ENCODE measurements around the gene APOH.

APOH gene

DNA sequence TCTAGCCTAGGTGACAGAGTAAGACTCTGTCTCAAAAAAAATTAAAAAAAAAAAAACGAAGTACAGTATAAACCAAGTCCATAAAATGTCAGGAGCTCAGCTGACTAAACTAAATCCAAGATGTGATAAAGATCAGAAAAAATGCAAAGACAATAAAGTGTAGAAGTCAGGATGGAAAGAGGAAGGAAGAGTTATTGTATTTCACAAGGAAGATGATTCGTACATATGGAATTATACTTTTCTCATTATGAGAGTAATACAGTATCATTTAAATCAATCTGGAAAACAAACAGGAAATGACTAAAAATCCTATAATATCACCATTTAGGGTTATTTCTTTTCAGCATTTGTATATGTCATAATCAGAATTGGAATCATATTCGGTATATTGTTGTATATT lies 11.4 kb upstream of the APOH start:
- no peak overlapping the region for H3K27ac ChIP-seq (replicated peaks; ENCODE audit: low read length)

DNA sequence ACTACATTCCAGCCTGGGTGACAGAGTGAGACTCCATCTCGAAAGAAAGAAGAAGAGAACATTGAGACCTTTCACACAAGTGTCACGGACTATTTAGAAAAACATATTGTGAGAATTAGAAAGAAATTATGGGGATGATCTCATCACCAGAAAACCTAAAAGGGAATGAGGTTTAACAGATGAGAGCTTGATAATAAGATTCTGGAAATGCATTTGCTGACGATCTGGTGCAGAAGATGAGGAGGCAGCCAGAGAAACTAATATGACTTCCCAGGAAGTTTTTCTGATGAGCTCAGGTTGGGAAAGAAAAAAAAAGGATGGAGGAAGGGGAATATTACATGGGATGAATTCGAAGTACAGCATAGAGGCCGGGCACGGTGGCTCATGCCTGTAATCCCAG lies 10.8 kb upstream of the APOH start:
- Histone ChIP-seq H3K18ac (ENCODE audit: low read length) (no peak overlapping the region), H2BK15ac (ENCODE audit: low read length) (no peak overlapping the region), H3K4me1 (ENCODE audit: control insufficient read depth in 2 of 2, insufficient read depth in 1 of 2, low read depth in 1 of 2, low read length in 2 of 2) (no peaks in the 10 kb centered on the region), H3K4me2 (ENCODE audit: insufficient read depth, low read length, poor library complexity, severe bottlenecking) (no peak overlapping the region), H3K4ac (ENCODE audit: low read length) (no peak overlapping the region), H3K23ac (ENCODE audit: low read depth, low read length, poor library complexity) (no peak overlapping the region), H4K8ac (ENCODE audit: low read depth, low read length) (no peak overlapping the region), H3K14ac (ENCODE audit: low read length) (no peak overlapping the region), H2AK5ac (ENCODE audit: low read depth, low read length) (no peak overlapping the region), H3K27ac (replicated peaks; ENCODE audit: low read length) (no peak overlapping the region), H3K36me3 (replicated peaks in 1 of 2; ENCODE audit: control insufficient read depth in 2 of 2, insufficient read depth in 2 of 2, low read length in 2 of 2) (no peaks in the 10 kb centered on the region), H3K27me3 (ENCODE audit: control insufficient read depth in 3 of 3, insufficient read depth in 3 of 3, low read depth in 1 of 3, low read length in 3 of 3) (peaks cover 0 to 8% (median 0%) of the 10 kb centered on the region in 3 experiments), H2BK120ac (ENCODE audit: low read depth, low read length) (no peak overlapping the region), H3K9me3 (replicated peaks in 1 of 2; ENCODE audit: control insufficient read depth in 2 of 2, insufficient read depth in 1 of 2, low read depth in 1 of 2, low read length in 2 of 2) (no peaks in the 10 kb centered on the region), H3K79me1 (ENCODE audit: low read depth, low read length) (no peaks in the 10 kb centered on the region), H2BK12ac (ENCODE audit: low read length) (no peak overlapping the region), H2BK5ac (ENCODE audit: low read length) (no peak overlapping the region), H2AFZ (ENCODE audit: low read length) (no peak overlapping the region), H3K4me3 (ENCODE audit: low read length in 2 of 2) (no peak overlapping the region), H4K91ac (ENCODE audit: low read depth, low read length, poor library complexity) (no peak overlapping the region), H3K9ac (ENCODE audit: low read depth, low read length, poor library complexity) (no peak overlapping the region)
- no CpG with 5 or more reads among the region's 6 CpGs for WGBS, 2 donors (ENCODE audit: extremely low coverage in 2 of 2, insufficient read length in 2 of 2, insufficient replicate concordance in 1 of 2)
- no peak for DNase-seq (ENCODE audit: low spot score)

More for the DNA sequence above, 11.4 kb upstream of the APOH start:
- no peaks in the 10 kb centered on the region for H3K9me3 ChIP-seq (replicated peaks in 1 of 2; ENCODE audit: control insufficient read depth in 2 of 2, insufficient read depth in 1 of 2, low read depth in 1 of 2, low read length in 2 of 2)
- H2BK12ac ChIP-seq (ENCODE audit: low read length): no peak overlapping the region
- H2BK5ac ChIP-seq (ENCODE audit: low read length): no peak overlapping the region
- H4K91ac ChIP-seq (ENCODE audit: low read depth, low read length, poor library complexity): no peak overlapping the region
- H3K14ac ChIP-seq (ENCODE audit: low read length): no peak overlapping the region
- H4K8ac ChIP-seq (ENCODE audit: low read depth, low read length): no peak overlapping the region
- H3K23ac ChIP-seq (ENCODE audit: low read depth, low read length, poor library complexity): no peak overlapping the region
- H2BK15ac ChIP-seq (ENCODE audit: low read length): no peak overlapping the region
- H3K18ac ChIP-seq (ENCODE audit: low read length): no peak overlapping the region
- H2AK5ac ChIP-seq (ENCODE audit: low read depth, low read length): no peak overlapping the region
- no peak overlapping the region for H3K4me3 ChIP-seq (ENCODE audit: low read length in 2 of 2)
- WGBS, 2 donors (ENCODE audit: extremely low coverage in 2 of 2, insufficient read length in 2 of 2, insufficient replicate concordance in 1 of 2): no CpG with 5 or more reads among the region's 3 CpGs
- DNase-seq (ENCODE audit: low spot score): no peak
- H2AFZ ChIP-seq (ENCODE audit: low read length): no peak overlapping the region
- no peaks in the 10 kb centered on the region for H3K36me3 ChIP-seq (replicated peaks in 1 of 2; ENCODE audit: control insufficient read depth in 2 of 2, insufficient read depth in 2 of 2, low read length in 2 of 2)
- H3K4me1 ChIP-seq (ENCODE audit: control insufficient read depth in 2 of 2, insufficient read depth in 1 of 2, low read depth in 1 of 2, low read length in 2 of 2): no peaks in the 10 kb centered on the region
- H3K4ac ChIP-seq (ENCODE audit: low read length): no peak overlapping the region
- H3K4me2 ChIP-seq (ENCODE audit: insufficient read depth, low read length, poor library complexity, severe bottlenecking): no peak overlapping the region
- H3K79me1 ChIP-seq (ENCODE audit: low read depth, low read length): no peaks in the 10 kb centered on the region
- H3K27me3 ChIP-seq (ENCODE audit: control insufficient read depth in 3 of 3, insufficient read depth in 3 of 3, low read depth in 1 of 3, low read length in 3 of 3): peaks cover 0 to 8% (median 0%) of the 10 kb centered on the region in 3 experiments
- H2BK120ac ChIP-seq (ENCODE audit: low read depth, low read length): no peak overlapping the region
- no peak overlapping the region for H3K9ac ChIP-seq (ENCODE audit: low read depth, low read length, poor library complexity)

DNA sequence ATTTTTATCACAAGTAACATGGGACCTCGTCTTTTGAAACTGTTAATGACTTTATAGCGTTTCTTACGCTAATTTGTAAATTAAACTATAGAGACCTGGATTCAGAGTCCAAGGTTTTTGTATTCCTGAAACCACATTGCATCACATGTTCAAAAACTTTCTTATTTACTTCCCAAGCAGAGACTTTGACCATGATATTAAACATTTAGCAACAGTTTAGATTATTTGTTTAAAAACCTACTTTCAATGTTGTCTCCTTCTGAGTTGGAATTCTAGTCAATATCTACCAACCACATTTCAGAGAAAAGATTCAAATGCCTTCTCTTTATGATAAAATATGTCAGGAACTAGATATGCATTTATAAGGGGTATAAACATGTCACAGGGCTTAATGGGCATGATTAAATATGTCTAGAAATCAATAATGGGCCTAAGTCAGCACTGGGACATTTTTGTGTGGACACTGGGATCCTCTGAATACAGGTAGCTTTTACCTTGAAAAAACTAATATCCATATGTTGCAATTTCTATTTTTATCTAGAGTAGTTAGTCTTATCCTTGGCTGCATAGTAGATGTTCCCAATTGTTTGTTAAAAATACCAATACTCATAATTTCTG lies 6.3 kb upstream of the APOH start:
- no peak overlapping the region for H3K4me2 ChIP-seq (ENCODE audit: insufficient read depth, low read length, poor library complexity, severe bottlenecking)
- no peak overlapping the region for H2BK5ac ChIP-seq (ENCODE audit: low read length)
- H3K4ac ChIP-seq (ENCODE audit: low read length): no peak overlapping the region
- H3K23ac ChIP-seq (ENCODE audit: low read depth, low read length, poor library complexity): no peak overlapping the region
- H3K14ac ChIP-seq (ENCODE audit: low read length): no peak overlapping the region
- H3K27ac ChIP-seq (replicated peaks; ENCODE audit: low read length): no peak overlapping the region
- H2AK5ac ChIP-seq (ENCODE audit: low read depth, low read length): no peak overlapping the region
- no peak for DNase-seq (ENCODE audit: low spot score)
- H3K9me3 ChIP-seq (replicated peaks in 1 of 2; ENCODE audit: control insufficient read depth in 2 of 2, insufficient read depth in 1 of 2, low read depth in 1 of 2, low read length in 2 of 2): no peaks in the 10 kb centered on the region
- no peaks in the 10 kb centered on the region for H3K36me3 ChIP-seq (replicated peaks in 1 of 2; ENCODE audit: control insufficient read depth in 2 of 2, insufficient read depth in 2 of 2, low read length in 2 of 2)
- no peak overlapping the region for H3K4me3 ChIP-seq (ENCODE audit: low read length in 2 of 2)
- H4K91ac ChIP-seq (ENCODE audit: low read depth, low read length, poor library complexity): no peak overlapping the region
- no CpG with 5 or more reads among the region's 3 CpGs for WGBS, 2 donors (ENCODE audit: extremely low coverage in 2 of 2, insufficient read length in 2 of 2, insufficient replicate concordance in 1 of 2)
- H3K18ac ChIP-seq (ENCODE audit: low read length): no peak overlapping the region
- H2BK120ac ChIP-seq (ENCODE audit: low read depth, low read length): no peak overlapping the region
- H3K27me3 ChIP-seq (ENCODE audit: control insufficient read depth in 3 of 3, insufficient read depth in 3 of 3, low read depth in 1 of 3, low read length in 3 of 3): peaks cover 0 to 11% (median 0%) of the 10 kb centered on the region in 3 experiments
- no peaks in the 10 kb centered on the region for H3K79me1 ChIP-seq (ENCODE audit: low read depth, low read length)
- H2BK12ac ChIP-seq (ENCODE audit: low read length): no peak overlapping the region
- no peak overlapping the region for H3K9ac ChIP-seq (ENCODE audit: low read depth, low read length, poor library complexity)
- no peaks in the 10 kb centered on the region for H3K4me1 ChIP-seq (ENCODE audit: control insufficient read depth in 2 of 2, insufficient read depth in 1 of 2, low read depth in 1 of 2, low read length in 2 of 2)
- no peak overlapping the region for H2AFZ ChIP-seq (ENCODE audit: low read length)
- H4K8ac ChIP-seq (ENCODE audit: low read depth, low read length): no peak overlapping the region
- H2BK15ac ChIP-seq (ENCODE audit: low read length): no peak overlapping the region

DNA sequence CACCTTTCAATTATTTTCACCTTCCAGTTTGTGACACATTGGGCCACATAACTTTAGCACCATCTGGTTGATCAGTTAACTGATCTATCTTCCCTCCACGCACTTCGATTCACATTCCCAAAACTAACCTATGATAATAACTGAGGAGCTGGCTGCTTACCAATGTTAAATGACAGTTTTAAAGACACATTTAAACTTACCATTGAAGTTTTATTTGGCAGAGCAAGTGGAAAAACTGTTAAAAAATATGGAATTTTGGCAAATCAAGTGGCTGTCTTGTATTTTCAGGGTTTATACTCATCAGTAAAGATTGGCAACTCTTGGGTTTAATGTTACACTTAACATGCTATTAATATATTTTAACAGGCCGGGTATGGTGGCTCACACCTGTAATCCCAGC lies 5.4 kb upstream of the APOH start:
- H2BK5ac ChIP-seq (ENCODE audit: low read length): no peak overlapping the region
- H2AK5ac ChIP-seq (ENCODE audit: low read depth, low read length): no peak overlapping the region
- DNase-seq (ENCODE audit: low spot score): no peak
- no peak overlapping the region for H2BK12ac ChIP-seq (ENCODE audit: low read length)
- no peak overlapping the region for H2BK120ac ChIP-seq (ENCODE audit: low read depth, low read length)
- no peak overlapping the region for H3K23ac ChIP-seq (ENCODE audit: low read depth, low read length, poor library complexity)
- H3K4me3 ChIP-seq (ENCODE audit: low read length in 2 of 2): no peak overlapping the region
- no peak overlapping the region for H4K91ac ChIP-seq (ENCODE audit: low read depth, low read length, poor library complexity)
- H3K18ac ChIP-seq (ENCODE audit: low read length): no peak overlapping the region
- H2AFZ ChIP-seq (ENCODE audit: low read length): no peak overlapping the region
- H2BK15ac ChIP-seq (ENCODE audit: low read length): no peak overlapping the region
- H3K9ac ChIP-seq (ENCODE audit: low read depth, low read length, poor library complexity): no peak overlapping the region
- no peak overlapping the region for H3K4ac ChIP-seq (ENCODE audit: low read length)
- no peak overlapping the region for H3K14ac ChIP-seq (ENCODE audit: low read length)
- no peaks in the 10 kb centered on the region for H3K79me1 ChIP-seq (ENCODE audit: low read depth, low read length)
- no peaks in the 10 kb centered on the region for H3K36me3 ChIP-seq (replicated peaks in 1 of 2; ENCODE audit: control insufficient read depth in 2 of 2, insufficient read depth in 2 of 2, low read length in 2 of 2)
- H3K27me3 ChIP-seq (ENCODE audit: control insufficient read depth in 3 of 3, insufficient read depth in 3 of 3, low read depth in 1 of 3, low read length in 3 of 3): peaks cover 0 to 13% (median 0%) of the 10 kb centered on the region in 3 experiments
- H4K8ac ChIP-seq (ENCODE audit: low read depth, low read length): no peak overlapping the region
- no peaks in the 10 kb centered on the region for H3K4me1 ChIP-seq (ENCODE audit: control insufficient read depth in 2 of 2, insufficient read depth in 1 of 2, low read depth in 1 of 2, low read length in 2 of 2)
- no peaks in the 10 kb centered on the region for H3K9me3 ChIP-seq (replicated peaks in 1 of 2; ENCODE audit: control insufficient read depth in 2 of 2, insufficient read depth in 1 of 2, low read depth in 1 of 2, low read length in 2 of 2)
- H3K4me2 ChIP-seq (ENCODE audit: insufficient read depth, low read length, poor library complexity, severe bottlenecking): no peak overlapping the region
- no CpG with 5 or more reads among the region's 3 CpGs for WGBS, 2 donors (ENCODE audit: extremely low coverage in 2 of 2, insufficient read length in 2 of 2, insufficient replicate concordance in 1 of 2)
- no peak overlapping the region for H3K27ac ChIP-seq (replicated peaks; ENCODE audit: low read length)
